Thoracic aorta (tissue), 2 donors: ENCODE results near the gene PDE1C. TPM values are rescaled to one million over a fixed set of nuclear protein-coding genes. Genes with fewer than 3 reads are reported as not detected.
"Not testable (repeated sequence)": the region's sequence is repeated elsewhere in the genome, so short reads cannot be mapped to it uniquely, and the experiment has no call there.

ENCODE experiments used
- ATAC-seq: fragments of 150-250 bp; one replicate; pipeline ENCODE4 v1.8.0; 2017; ENCODE audit warnings: low read depth; ENCODE audit not compliant: insufficient number of reproducible peaks, low FRiP score
- DNase-seq: peaks from one replicate; pipeline ENCODE4 v3.0.0-alpha.2; 2020; ENCODE audit warnings: low spot score
- H3K27ac ChIP-seq, 2 donors: fragments of 200-600 bp; sonication (generic); 1 replicate in 1 of 2; 2 replicates in 1 of 2; pipeline ENCODE4 v1.5.1; 2016; ENCODE audit warnings: mild to moderate bottlenecking in 2 of 2, moderate library complexity in 2 of 2
- H3K27me3 ChIP-seq: fragments of 200-600 bp; sonication (generic); replicated peaks from 2 replicates; pipeline ENCODE4 v1.6.0; 2016; ENCODE audit warnings: mild to moderate bottlenecking; ENCODE audit not compliant: insufficient read depth
- H3K36me3 ChIP-seq: fragments of 200-600 bp; sonication (generic); one replicate; pipeline ENCODE4 v1.5.1; 2016
- H3K4me1 ChIP-seq, 2 donors: fragments of 200-600 bp; sonication (generic); 1 replicate in 1 of 2; 2 replicates in 1 of 2; pipeline versions ENCODE4 v1.5.1 to v1.6.0; 2016; ENCODE audit warnings: low read depth in 2 of 2, mild to moderate bottlenecking in 1 of 2; ENCODE audit not compliant: control insufficient read depth in 1 of 2
- H3K4me3 ChIP-seq: fragments of 200-600 bp; sonication (generic); 2 replicates; pipeline ENCODE4 v1.5.1; 2016; ENCODE audit warnings: mild to moderate bottlenecking
- H3K9me3 ChIP-seq: fragments of 200-600 bp; sonication (generic); 2 replicates; pipeline ENCODE4 v1.5.1; 2016
- CTCF ChIP-seq: fragments of 200-600 bp; sonication (generic); IDR thresholded peaks from one replicate; pipeline ENCODE4 v1.5.1; 2019; ENCODE audit warnings: antibody characterized with exemption
- total RNA-seq, 2 donors: library from RNA; depleted of rRNA; stranded (reverse); fragments of >200 nt; gene quantifications; one replicate each; pipeline versions ENCODE4 v1.1.0 to v1.2.3, GENCODE V29; 2016

The PDE1C gene
- total RNA-seq, 2 donors from 2014 or later: 4.6 to 12.1 TPM

- no peak overlapping the region for H3K27ac ChIP-seq
- H3K9me3 ChIP-seq: peaks cover 3% of the 10 kb centered on the region
- no peak for TF ChIP-seq CTCF
- H3K4me3 ChIP-seq: no peak overlapping the region
- ATAC-seq (no peak), DNase-seq (no peak)
- no peaks in the 10 kb centered on the region for H3K36me3 ChIP-seq
- H3K27me3 ChIP-seq: no peaks in the 10 kb centered on the region
- no peaks in the 10 kb centered on the region for H3K4me1 ChIP-seq
Observed at GRCh38 chr7:31850066-31850465, 220.1 kb downstream of the PDE1C start.

GRCh38 chr7:31835471-31835870 lies 234.7 kb downstream of the PDE1C start:
- H3K27ac ChIP-seq: no peak overlapping the region
- DNase-seq (no peak), ATAC-seq (no peak)
- no peak overlapping the region for H3K4me3 ChIP-seq
- no peaks in the 10 kb centered on the region for H3K36me3 ChIP-seq
- no peaks in the 10 kb centered on the region for H3K27me3 ChIP-seq
- no peaks in the 10 kb centered on the region for H3K4me1 ChIP-seq
- no peaks in the 10 kb centered on the region for H3K9me3 ChIP-seq
- no peak for TF ChIP-seq CTCF

DNA sequence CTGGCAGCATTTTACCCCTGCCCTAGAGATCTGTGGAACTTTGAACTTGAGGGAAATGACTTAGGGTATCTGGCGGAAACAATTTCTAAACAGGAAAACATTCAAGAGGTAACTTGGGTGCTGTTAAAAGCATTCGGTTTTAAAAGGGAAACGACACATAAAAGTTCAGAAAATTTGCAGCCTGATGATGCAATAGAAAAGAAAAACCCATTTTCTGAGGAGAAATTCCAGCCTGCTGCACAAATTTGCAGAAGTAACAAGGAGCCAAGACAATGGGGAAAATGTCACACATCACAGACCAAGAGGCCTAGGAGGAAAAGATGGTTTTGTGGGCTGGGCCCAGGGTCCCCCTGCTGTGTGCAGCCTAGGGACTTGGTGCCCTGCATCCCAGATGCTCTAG lies 236.6 kb downstream of the PDE1C start:
- H3K4me1 ChIP-seq, DNase-seq, H3K27ac ChIP-seq, ATAC-seq, H3K9me3 ChIP-seq, H3K36me3 ChIP-seq, H3K27me3 ChIP-seq, H3K4me3 ChIP-seq: not testable (repeated sequence)

DNA sequence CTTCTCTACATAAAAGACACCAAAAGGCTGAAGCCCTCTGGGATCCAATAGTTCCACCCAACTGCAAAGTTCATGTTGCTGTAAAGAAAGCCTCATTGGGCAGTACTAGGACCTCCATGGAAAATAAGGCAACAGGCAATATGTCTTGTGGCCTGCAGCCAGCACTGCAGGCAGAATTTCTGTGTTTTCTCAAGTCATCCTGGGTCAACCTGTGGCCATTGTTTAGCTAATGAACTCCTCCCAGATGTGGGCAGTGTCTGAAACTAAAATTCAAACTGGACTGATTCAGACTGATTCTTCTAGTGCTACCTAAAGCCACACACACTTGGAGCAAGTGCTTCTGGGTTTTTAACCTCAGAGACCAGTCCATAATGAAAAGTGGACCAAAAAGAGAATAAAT lies 241.7 kb downstream of the PDE1C start:
- H3K36me3 ChIP-seq: no peaks in the 10 kb centered on the region
- no peaks in the 10 kb centered on the region for H3K9me3 ChIP-seq
- no peak for TF ChIP-seq CTCF
- no peak for DNase-seq
- no peak for ATAC-seq
- H3K4me1 ChIP-seq: no peaks in the 10 kb centered on the region
- no peaks in the 10 kb centered on the region for H3K27me3 ChIP-seq
- no peak overlapping the region for H3K4me3 ChIP-seq
- no peak overlapping the region for H3K27ac ChIP-seq

GRCh38 chr7:31825576-31825975 lies 244.6 kb downstream of the PDE1C start:
- DNase-seq (no peak), ATAC-seq (no peak)
- no peak overlapping the region for H3K4me3 ChIP-seq
- no peaks in the 10 kb centered on the region for H3K27me3 ChIP-seq
- no peak for TF ChIP-seq CTCF
- no peaks in the 10 kb centered on the region for H3K9me3 ChIP-seq
- H3K36me3 ChIP-seq: no peaks in the 10 kb centered on the region
- H3K4me1 ChIP-seq: no peaks in the 10 kb centered on the region
- H3K27ac ChIP-seq: no peak overlapping the region

DNA sequence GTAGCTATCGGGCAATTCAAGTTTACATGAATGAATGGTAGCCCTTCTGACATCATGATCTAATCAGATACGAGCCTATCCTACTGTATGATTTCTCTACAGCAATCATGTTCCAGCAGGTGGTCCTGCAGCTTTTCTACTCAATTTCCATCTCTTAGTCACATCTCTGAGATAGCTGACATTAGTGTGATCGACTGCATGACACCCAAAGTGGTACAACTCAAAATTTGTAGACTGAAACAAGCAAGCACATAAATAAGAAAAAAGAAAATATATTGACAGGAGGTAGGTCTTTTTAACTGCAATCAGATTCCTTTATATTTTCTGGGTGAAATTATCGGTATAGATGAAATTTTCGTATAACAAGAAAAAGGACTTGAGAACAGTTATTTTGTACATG lies 251.2 kb downstream of the PDE1C start:
- Histone ChIP-seq H3K4me1 (no peaks in the 10 kb centered on the region), H3K27me3 (no peaks in the 10 kb centered on the region), H3K9me3 (no peaks in the 10 kb centered on the region), H3K4me3 (no peak overlapping the region), H3K27ac (no peak overlapping the region), H3K36me3 (no peaks in the 10 kb centered on the region)
- ATAC-seq: no peak
- no peak for DNase-seq
- no peak for TF ChIP-seq CTCF
